ENCODE measurements around the gene TRIM60.

DNA sequence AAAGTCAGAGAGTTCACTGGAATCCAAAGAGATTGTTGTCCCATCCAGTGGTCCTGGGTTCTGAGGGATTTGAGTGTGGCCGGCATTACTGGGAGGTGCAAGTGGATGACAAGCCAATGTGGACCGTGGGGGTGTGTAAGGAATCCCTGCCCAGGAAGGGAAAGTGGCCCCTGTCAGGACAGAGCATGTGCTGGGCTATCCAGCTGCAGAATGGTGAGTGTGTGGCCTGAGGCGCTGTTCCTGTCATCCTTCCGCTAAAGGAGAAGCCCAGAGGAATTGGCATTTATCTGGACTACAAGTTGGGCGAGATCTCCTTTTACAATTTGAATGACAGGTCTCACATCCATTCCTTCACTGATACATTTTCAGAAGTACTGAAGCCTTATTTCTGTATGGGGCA lies 20.4 kb upstream of the TRIM60 start:
- TF ChIP-seq, protein P1, sequence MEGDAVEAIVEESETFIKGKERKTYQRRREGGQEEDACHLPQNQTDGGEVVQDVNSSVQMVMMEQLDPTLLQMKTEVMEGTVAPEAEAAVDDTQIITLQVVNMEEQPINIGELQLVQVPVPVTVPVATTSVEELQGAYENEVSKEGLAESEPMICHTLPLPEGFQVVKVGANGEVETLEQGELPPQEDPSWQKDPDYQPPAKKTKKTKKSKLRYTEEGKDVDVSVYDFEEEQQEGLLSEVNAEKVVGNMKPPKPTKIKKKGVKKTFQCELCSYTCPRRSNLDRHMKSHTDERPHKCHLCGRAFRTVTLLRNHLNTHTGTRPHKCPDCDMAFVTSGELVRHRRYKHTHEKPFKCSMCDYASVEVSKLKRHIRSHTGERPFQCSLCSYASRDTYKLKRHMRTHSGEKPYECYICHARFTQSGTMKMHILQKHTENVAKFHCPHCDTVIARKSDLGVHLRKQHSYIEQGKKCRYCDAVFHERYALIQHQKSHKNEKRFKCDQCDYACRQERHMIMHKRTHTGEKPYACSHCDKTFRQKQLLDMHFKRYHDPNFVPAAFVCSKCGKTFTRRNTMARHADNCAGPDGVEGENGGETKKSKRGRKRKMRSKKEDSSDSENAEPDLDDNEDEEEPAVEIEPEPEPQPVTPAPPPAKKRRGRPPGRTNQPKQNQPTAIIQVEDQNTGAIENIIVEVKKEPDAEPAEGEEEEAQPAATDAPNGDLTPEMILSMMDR (IDR thresholded peaks at IDR 0.05; ENCODE audit: low read depth, low read length, poor library complexity, severe bottlenecking): no peak
- no peak for TF ChIP-seq EZH2phosphoT487 (IDR thresholded peaks at IDR 0.05; ENCODE audit: borderline replicate concordance, low read length)

Data from DOHH2 (cell line).